ENCODE measurements around the gene CD2AP.

Gene CD2AP

GRCh38 chr6:47648031-47648430 is 170.4 kb downstream of the CD2AP start:
- DNase-seq, result no peak

- no peak for DNase-seq
Measured at GRCh38 chr6:47650553-47651432, 173.2 kb downstream of the CD2AP start.

GRCh38 chr6:47651505-47651944 is 173.9 kb downstream of the CD2AP start:
- no peak for DNase-seq

GRCh38 chr6:47653706-47654105 is 176.1 kb downstream of the CD2AP start:
- DNase-seq, result no peak

GRCh38 chr6:47654255-47654654 is 176.7 kb downstream of the CD2AP start:
- no peak for DNase-seq

GRCh38 chr6:47655719-47656595 is 178.4 kb downstream of the CD2AP start:
- DNase-seq, result no peak

- DNase-seq, result no peak
Measured at GRCh38 chr6:47661960-47662359, 184.4 kb downstream of the CD2AP start.

- DNase-seq, result no peak
Measured at GRCh38 chr6:47663462-47664216, 186.1 kb downstream of the CD2AP start.

- DNase-seq, result no peak
Measured at GRCh38 chr6:47665112-47665511, 187.5 kb downstream of the CD2AP start.

- no peak for DNase-seq
Measured at GRCh38 chr6:47669684-47670513, 192.3 kb downstream of the CD2AP start.

GRCh38 chr6:47670851-47671250 is 193.3 kb downstream of the CD2AP start:
- DNase-seq, result no peak

GRCh38 chr6:47671777-47672176 is 194.2 kb downstream of the CD2AP start:
- DNase-seq, result no peak

- no peak for DNase-seq
Measured at GRCh38 chr6:47672816-47673215, 195.2 kb downstream of the CD2AP start.

- DNase-seq, result no peak
Measured at GRCh38 chr6:47674673-47675072, 197.1 kb downstream of the CD2AP start.

Measured in femur (tissue), 1 donor.